K562 (cell line): ENCODE data around the gene CTNS. TPM values are rescaled to one million over a fixed set of nuclear protein-coding genes. Genes with fewer than 3 reads are reported as not detected.

ENCODE experiments used
- ATAC-seq: fragments of 200-7000 bp; cut with Tn5 transposase; 3 replicates; pipeline ENCODE4 v1.9.1; 2020; ENCODE audit warnings: moderate library complexity
- BruUV-seq: library from RNA; stranded (reverse); fragments of 400-500 nt; replicated peaks from 2 replicates; lab custom pipeline; 2021; lab: Mats Ljungman, UMichigan
- CTCF ChIA-PET: fragments of 300-600 bp; formaldehyde crosslinking; extraction: SDS; loops from one replicate; lab custom pipeline; 2021; ENCODE audit warnings: low intra/inter-chr PET ratio; lab: Yijun Ruan, JAX
- POLR2A ChIA-PET: fragments of 300-600, 350-650 bp; sonication (Branson Sonifier 250); formaldehyde crosslinking; extraction: SDS; loops from one replicate; lab custom pipeline; 2021; ENCODE audit warnings: antibody characterized with exemption, inconsistent platforms; lab: Yijun Ruan, JAX
- DNase-seq, 4 experiments: peaks; one replicate each; pipeline versions ENCODE4 v3.0.0 to v3.0.0-alpha.2; 2011 to 2018; ENCODE audit warnings: low spot score in 3 of 4, mixed read lengths in 3 of 4; ENCODE audit errors: extremely low read depth in 1 of 4
- FAIRE-seq: peaks from 2 replicates; lab custom pipeline; 2011; peaks lifted over from hg19 to GRCh38; lab: Jason Lieb, UNC
- H2AFZ ChIP-seq: 2 replicates; pipeline ENCODE4 v1.6.0; 2011; ENCODE audit warnings: low read depth, low read length, control low read depth, inconsistent platforms
- H3K27ac ChIP-seq: fragments of 200-600 bp; 3 replicates; pipeline ENCODE4 v1.8.0; 2011; ENCODE audit warnings: low read depth, mild to moderate bottlenecking, control low read depth, inconsistent platforms, low read length, moderate library complexity, mixed read lengths; ENCODE audit errors: extremely low read depth
- H3K27me3 ChIP-seq, 2 experiments: fragments of 300-600 bp in 1 of 2; 2 replicates in 1 of 2; 3 replicates in 1 of 2; pipeline versions ENCODE4 v1.6.0 to v1.8.0; 2011; ENCODE audit warnings: inconsistent platforms in 2 of 2, low read length in 2 of 2, mild to moderate bottlenecking in 1 of 2, mixed read lengths in 1 of 2, moderate library complexity in 1 of 2; ENCODE audit not compliant: control insufficient read depth in 2 of 2, insufficient read depth in 2 of 2
- H3K36me3 ChIP-seq: fragments of 300-600 bp; 3 replicates; pipeline ENCODE4 v1.8.0; 2011; ENCODE audit warnings: mild to moderate bottlenecking, low read length, inconsistent platforms; ENCODE audit not compliant: control insufficient read depth, insufficient read depth
- H3K4me1 ChIP-seq, 2 experiments: fragments of 200-600 bp in 1 of 2; replicated peaks in 1 of 2; 2 replicates in 1 of 2; 3 replicates in 1 of 2; pipeline versions ENCODE4 v1.5.1 to v1.8.0; 2011; ENCODE audit warnings: inconsistent platforms in 2 of 2, low read length in 2 of 2, mild to moderate bottlenecking in 1 of 2, mixed read lengths in 1 of 2, moderate library complexity in 1 of 2; ENCODE audit not compliant: control insufficient read depth in 2 of 2, insufficient read depth in 2 of 2
- H3K4me2 ChIP-seq: 2 replicates; pipeline ENCODE4 v1.6.1; 2011; ENCODE audit warnings: low read length, control low read depth, inconsistent platforms, mixed read lengths; ENCODE audit not compliant: insufficient read depth
- H3K4me3 ChIP-seq: fragments of 200-600 bp; sonication (generic), shearing (Covaris generic); 2 replicates; pipeline ENCODE4 v1.5.1; 2016; ENCODE audit warnings: control low read depth, inconsistent platforms
- H3K79me2 ChIP-seq: fragments of 200-600 bp; 3 replicates; pipeline ENCODE4 v1.8.0; 2011; ENCODE audit warnings: low read length, inconsistent platforms; ENCODE audit not compliant: control insufficient read depth, insufficient read depth
- H3K9ac ChIP-seq, 2 experiments: 2 replicates each; pipeline versions ENCODE4 v1.6.0 to v1.6.1; 2011; ENCODE audit warnings: low read depth in 2 of 2, low read length in 2 of 2, control low read depth in 1 of 2, inconsistent platforms in 1 of 2, mild to moderate bottlenecking in 1 of 2, mixed read lengths in 1 of 2; ENCODE audit not compliant: insufficient read depth in 1 of 2
- H3K9me1 ChIP-seq: one replicate; pipeline ENCODE4 v1.6.0; 2011; ENCODE audit warnings: inconsistent platforms, mild to moderate bottlenecking, low read length, moderate library complexity; ENCODE audit not compliant: control insufficient read depth, insufficient read depth
- H3K9me3 ChIP-seq: replicated peaks from 2 replicates; pipeline ENCODE4 v1.5.1; 2011; ENCODE audit warnings: low read depth, low read length, inconsistent platforms; ENCODE audit not compliant: control insufficient read depth, insufficient read depth
- H4K20me1 ChIP-seq: replicated peaks from 2 replicates; pipeline ENCODE4 v1.6.1; 2011; ENCODE audit warnings: low read length, inconsistent platforms, mixed read lengths; ENCODE audit not compliant: control insufficient read depth, insufficient read depth
- NUFIP1 ChIP-seq: fragments of 450-650 bp; IDR thresholded peaks from 2 replicates; pipeline ENCODE4 v1.6.1; 2018; ENCODE audit not compliant: partially characterized antibody
- POLR2G ChIP-seq: fragments of 200-400 bp; formaldehyde crosslinking; IDR thresholded peaks from 2 replicates; pipeline ENCODE4 v1.6.1; 2017; ENCODE audit warnings: low read depth, mild to moderate bottlenecking, antibody characterized with exemption, low read length, moderate library complexity
- ZC3H4 ChIP-seq: sonication (generic); formaldehyde crosslinking; IDR thresholded peaks from 2 replicates; pipeline ENCODE4 v1.9.0; 2021; ENCODE audit warnings: missing genetic modification reagents, borderline replicate concordance
- ZNF449 ChIP-seq: fragments of 250-450 bp; sonication (Bioruptor Pico); IDR thresholded peaks from 2 replicates; pipeline ENCODE4 v1.8.0; 2022; ENCODE audit warnings: moderate library complexity, mild to moderate bottlenecking, inconsistent platforms
- ZNF668 ChIP-seq: fragments of 250-450 bp; sonication (Bioruptor Pico); IDR thresholded peaks from 2 replicates; pipeline ENCODE4 v1.8.0; 2022; ENCODE audit warnings: mild to moderate bottlenecking, inconsistent platforms
- WGBS: fragments of 100-300 bp; shearing (Covaris generic); methylation state at CpG from one replicate; pipeline ENCODE4 v1.1.6; 2016; ENCODE audit warnings: low coverage, mixed read lengths; ENCODE audit not compliant: insufficient coverage; ENCODE audit errors: missing lambda C conversion rate; 5-methylcytosine and 5-hydroxymethylcytosine counted together
- in situ Hi-C: fragments of 300-500 bp; cut with MboI; formaldehyde crosslinking; loops from 4 replicates; pipeline ENCODE4 v1.15.0; 2018; ENCODE audit warnings: inconsistent platforms, mixed read lengths
- intact Hi-C: fragments of 100-400 bp; cut with micrococcal nuclease; formaldehyde crosslinking; loops from 2 replicates; pipeline ENCODE4 v1.14.2; 2022
- polyA plus RNA-seq, 8 experiments: library from polyadenylated mRNA; depleted of rRNA in 4 of 8; stranded (reverse) in 5 of 8; unstranded in 3 of 8; fragments of >200 nt; fragmentation: Nextera tagmentation in 2 of 8; fragmentation: Illumina TruSeq in 1 of 8; extraction: Ambion mirVana in 2 of 8; extraction: Trizol in 1 of 8; gene quantifications; 2 replicates each; pipeline versions ENCODE4 v1.2.1 to v1.2.3, GENCODE V29; 2011 to 2014; ENCODE audit warnings: inconsistent platforms in 1 of 8, missing spikeins in 1 of 8
- total RNA-seq, 7 experiments: library from RNA; depleted of rRNA in 6 of 7; stranded (reverse); fragments of >200 nt in 6 of 7; fragmentation: Illumina TruSeq in 2 of 7; extraction: Trizol in 2 of 7; gene quantifications; 2 replicates each; pipeline versions ENCODE4 v1.2.1 to v1.2.3, GENCODE V29; 2011 to 2021; ENCODE audit warnings: low replicate concordance in 1 of 7

CTNS gene
- total and polyA plus RNA-seq, 9 of the 15 experiments (the other 6 are each of a cell fraction or from before 2014, with no cell fraction given), result 0.66 to 8.4 (median 4.9) TPM

GRCh38 chr17:3708366-3708765, 71.8 kb downstream of the CTNS start:
- no peak overlapping the region for H3K4me3 ChIP-seq
- intact Hi-C loops, result no loop called here
- no peak overlapping the region for H3K27ac ChIP-seq
- TF ChIP-seq ZC3H4 (CRISPR knock-in tag) (no peak), ZNF668 (CRISPR knock-in tag) (no peak), NUFIP1 (no peak), ZNF449 (CRISPR knock-in tag) (no peak), POLR2G (no peak)
- no TSS peak for BruUV-seq
- no peaks in the 10 kb centered on the region for H3K79me2 ChIP-seq
- in situ Hi-C loops, result no loop called here
- ATAC-seq (no peak), FAIRE-seq (no peak), DNase-seq (no peak)
- no peak overlapping the region for H2AFZ ChIP-seq
- H3K27me3 ChIP-seq, result no peaks in the 10 kb centered on the region
- H3K4me1 ChIP-seq, result peaks cover 3 to 4% of the 10 kb centered on the region in 2 experiments; a peak in 3 of 5 replicates
- ChIA-PET CTCF (no interaction called here), POLR2A (no interaction called here)
- 0 out of 3 replicates have a peak, but pooled peaks cover 4% of the 10 kb centered on the region for H3K36me3 ChIP-seq
- no peaks in the 10 kb centered on the region for H3K9me1 ChIP-seq
- H3K9ac ChIP-seq, result no peak overlapping the region
- H3K9me3 ChIP-seq, result no peaks in the 10 kb centered on the region
- no peak overlapping the region for H3K4me2 ChIP-seq
- 55% methylated on average over 3 of the region's 3 CpGs for WGBS
- no peaks in the 10 kb centered on the region for H4K20me1 ChIP-seq
